ENCODE results near the gene ITPR2. TPM values are rescaled to one million over a fixed set of nuclear protein-coding genes. Genes with fewer than 3 reads are reported as not detected.

Gene ITPR2
- total and polyA plus RNA-seq, 2 of the 8 experiments (the other 6 are each of a cell fraction or from before 2014, with no cell fraction given): 4.1 to 48.3 TPM

DNA sequence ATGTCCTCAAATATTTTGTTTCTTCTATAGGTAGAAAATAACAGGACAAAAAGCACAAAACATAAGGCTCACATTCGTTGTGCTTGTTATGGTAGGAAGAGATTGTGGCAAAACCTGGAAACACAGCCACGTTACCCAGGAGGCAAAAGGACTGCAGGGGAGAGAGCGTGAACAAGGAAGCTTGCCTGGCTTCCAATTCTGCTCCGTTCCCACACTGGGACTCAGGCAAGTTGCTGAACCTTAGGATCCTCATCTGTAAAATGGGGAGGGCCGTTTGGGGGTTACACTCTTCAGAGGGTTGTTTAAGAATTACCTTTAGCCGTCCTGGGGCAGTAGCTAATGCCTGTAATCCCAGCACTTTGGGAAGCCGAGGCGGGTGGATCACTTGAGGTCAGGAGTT, 432.4 kb downstream of the ITPR2 start:
- H4K8ac ChIP-seq (ENCODE audit: extremely low read depth, insufficient read depth, low read length): no peak overlapping the region
- 95% methylated on average over 8 of the region's 8 CpGs; no CpG with 5 or more reads in 1 of the 2 experiments for WGBS, 2 experiments (ENCODE audit: extremely low coverage in 1 of 2, insufficient coverage in 1 of 2, insufficient read length in 1 of 2, insufficient replicate concordance in 2 of 2, low coverage in 1 of 2, low lambda C conversion rate in 2 of 2, missing lambda C conversion rate in 1 of 2)
- H2AK5ac ChIP-seq (ENCODE audit: low read depth, low read length): no peak overlapping the region
- H2AFZ ChIP-seq (ENCODE audit: low read length): no peak overlapping the region
- H4K20me1 ChIP-seq (replicated peaks in 1 of 2; ENCODE audit: control insufficient read depth in 1 of 2, insufficient read depth in 2 of 2, low read length in 2 of 2): no peaks in the 10 kb centered on the region
- H3K9ac ChIP-seq (replicated peaks in 1 of 4; ENCODE audit: extremely low read depth in 1 of 4, low read depth in 3 of 4, low read length in 3 of 4): no peak overlapping the region
- H4K5ac ChIP-seq (ENCODE audit: insufficient read length, low read depth, low read length): no peak overlapping the region
- H4K91ac ChIP-seq (replicated peaks; ENCODE audit: insufficient read length, low read length): no peak overlapping the region
- H3K4ac ChIP-seq (replicated peaks; ENCODE audit: insufficient read length, low read depth, low read length): no peak overlapping the region
- H2BK5ac ChIP-seq (ENCODE audit: low read depth, low read length): no peak overlapping the region
- CTCF ChIA-PET (ENCODE audit: partially characterized antibody): interaction anchor here (1.1 to 1.2 kb wide), 3 partner anchors 32 to 282 kb away, joined by 3 to 6 read pairs (median 5); no protein-coding TSS in a partner anchor
- POLR2A ChIA-PET (ENCODE audit: partially characterized antibody): no interaction called here
- no peak overlapping the region for H2BK20ac ChIP-seq (ENCODE audit: low read length)
- H3K27ac ChIP-seq (ENCODE audit: low read depth, low read length): no peak overlapping the region
- no peak for TF ChIP-seq CBX5 (IDR thresholded peaks at IDR 0.05; ENCODE audit: low read depth, low read length)
- no peak for TF ChIP-seq TEAD4 (IDR thresholded peaks at IDR 0.05; ENCODE audit: low read depth, low read length)
- no peaks in the 10 kb centered on the region for H3K9me3 ChIP-seq (ENCODE audit: insufficient read depth in 2 of 2, low read depth in 1 of 2, low read length in 1 of 2)
- H3K79me1 ChIP-seq (ENCODE audit: low read depth, low read length): no peaks in the 10 kb centered on the region
- H2BK15ac ChIP-seq (ENCODE audit: low read length): no peak overlapping the region
- no peak for FAIRE-seq
- no peaks in the 10 kb centered on the region; the same call in 1 of the 2 replicates for H3K23me2 ChIP-seq (ENCODE audit: low read depth, low read length)
- no peak overlapping the region for H2BK12ac ChIP-seq (ENCODE audit: low read depth, low read length)
- no peak overlapping the region for H3K56ac ChIP-seq (replicated peaks; ENCODE audit: insufficient read length, low read depth, low read length)
- no peaks in the 10 kb centered on the region for H3K27me3 ChIP-seq (replicated peaks in 1 of 4; ENCODE audit: control insufficient read depth in 3 of 4, extremely low read depth in 1 of 4, insufficient read depth in 3 of 4, low read length in 3 of 4)
- H3K4me2 ChIP-seq (ENCODE audit: insufficient read depth in 1 of 2, low read depth in 2 of 2, low read length in 2 of 2): no peak overlapping the region
- H3K79me2 ChIP-seq (ENCODE audit: control insufficient read depth in 1 of 2, insufficient read depth in 2 of 2, low read length in 2 of 2): no peaks in the 10 kb centered on the region
- no peak for DNase-seq (ENCODE audit: low read depth in 1 of 2, low spot score in 2 of 2)
- no peak overlapping the region for H3K18ac ChIP-seq (ENCODE audit: extremely low read depth, low read length)
- no peak overlapping the region for H3K23ac ChIP-seq (ENCODE audit: insufficient read length)
- no peak overlapping the region for H3K4me3 ChIP-seq (ENCODE audit: extremely low read depth in 1 of 4, insufficient read depth in 2 of 4, low read depth in 3 of 4, low read length in 4 of 4)
- H3K14ac ChIP-seq (ENCODE audit: insufficient read length): no peak overlapping the region
- H2BK120ac ChIP-seq (replicated peaks; ENCODE audit: low read depth, low read length): no peak overlapping the region
- H3K36me3 ChIP-seq (ENCODE audit: control insufficient read depth in 2 of 4, insufficient read depth in 4 of 4, low read length in 3 of 4): no peaks in the 10 kb centered on the region
- no peaks in the 10 kb centered on the region for H3K4me1 ChIP-seq (replicated peaks in 1 of 4; ENCODE audit: control insufficient read depth in 3 of 4, insufficient read depth in 4 of 4, low read length in 3 of 4)
